Calu3 (cell line): Measurements from ENCODE around the gene SCART1. TPM values are rescaled to one million over a fixed set of nuclear protein-coding genes. Genes with fewer than 3 reads are reported as not detected.
"Not testable (repeated sequence)": the region's sequence is repeated elsewhere in the genome, so short reads cannot be mapped to it uniquely, and the experiment has no call there.

Experiments
- BruUV-seq: library from RNA; stranded (reverse); fragments of 400-500 nt; replicated peaks from 2 replicates; lab custom pipeline; 2021; lab: Mats Ljungman, UMichigan
- CTCF ChIA-PET: fragments of 300-600 bp; sonication (Branson Sonifier 250); formaldehyde crosslinking; loops from one replicate; lab custom pipeline; 2022; ENCODE audit warnings: antibody characterized with exemption; lab: Charles Lee
- DNase-seq: peaks from one replicate; pipeline ENCODE4 v3.0.0; 2022
- H3K27ac Mint-ChIP-seq: one replicate; pipeline ENCODE4 v1.8.0; 2022; ENCODE audit warnings: mixed read lengths; ENCODE audit not compliant: unreplicated experiment
- H3K27me3 Mint-ChIP-seq: one replicate; pipeline ENCODE4 v1.8.0; 2022; ENCODE audit warnings: mixed read lengths; ENCODE audit not compliant: unreplicated experiment
- H3K36me3 Mint-ChIP-seq: one replicate; pipeline ENCODE4 v1.8.0; 2022; ENCODE audit warnings: mild to moderate bottlenecking, moderate library complexity, mixed read lengths; ENCODE audit not compliant: insufficient read depth, unreplicated experiment
- H3K4me1 Mint-ChIP-seq: one replicate; pipeline ENCODE4 v1.8.0; 2022; ENCODE audit warnings: mild to moderate bottlenecking, low read depth, mixed read lengths; ENCODE audit not compliant: unreplicated experiment
- H3K4me3 Mint-ChIP-seq: one replicate; pipeline ENCODE4 v1.8.0; 2022; ENCODE audit warnings: mild to moderate bottlenecking, low read depth, moderate library complexity, mixed read lengths; ENCODE audit not compliant: unreplicated experiment
- H3K9me3 Mint-ChIP-seq: one replicate; pipeline ENCODE4 v1.8.0; 2022; ENCODE audit warnings: low read depth, mixed read lengths; ENCODE audit not compliant: unreplicated experiment
- CTCF ChIP-seq: fragments of 200-600 bp; IDR thresholded peaks from one replicate; pipeline ENCODE4 v1.8.0; 2022; ENCODE audit warnings: antibody characterized with exemption; ENCODE audit not compliant: unreplicated experiment
- intact Hi-C: fragments of 100-400 bp; cut with micrococcal nuclease; formaldehyde crosslinking; loops from one replicate; pipeline ENCODE4 v1.10.0; 2022; ENCODE audit not compliant: unreplicated experiment
- total RNA-seq: library from RNA; stranded (reverse); gene quantifications from 2 replicates; pipeline ENCODE4 v1.2.3, GENCODE V29; 2022

SCART1 gene
- total RNA-seq, 1 experiment from 2014 or later = 1.8 TPM

GRCh38 chr10:133438711-133439273 is 15.0 kb upstream of the SCART1 start:
- BruUV-seq = no TSS peak
- DNase-seq = no peak
- TF ChIP-seq CTCF = no peak
- Mint-ChIP-seq H3K27me3 (no peaks in the 10 kb centered on the region), H3K36me3 (no peaks in the 10 kb centered on the region), H3K27ac (no peak overlapping the region), H3K4me3 (no peak overlapping the region), H3K9me3 (no peaks in the 10 kb centered on the region), H3K4me1 (peaks cover 9% of the 10 kb centered on the region)
- intact Hi-C loops = loop anchor here (2.0 to 10.0 kb wide), 2 partner anchors 76 to 170 kb away; no protein-coding TSS in a partner anchor
- CTCF ChIA-PET = interaction anchor here (0.7 kb wide), 1 partner anchor 119 kb away, joined by 4 read pairs; no protein-coding TSS in a partner anchor

GRCh38 chr10:133439517-133440461 is 14.0 kb upstream of the SCART1 start:
- BruUV-seq = no TSS peak
- CTCF ChIA-PET = interaction anchor here (0.7 kb wide), 1 partner anchor 118 kb away, joined by 4 read pairs; no protein-coding TSS in a partner anchor
- H3K36me3 Mint-ChIP-seq = no peaks in the 10 kb centered on the region
- intact Hi-C loops = loop anchor here (2.0 to 10.0 kb wide), 2 partner anchors 75 to 169 kb away; no protein-coding TSS in a partner anchor
- H3K27ac Mint-ChIP-seq = no peak overlapping the region
- peaks cover 9% of the 10 kb centered on the region for H3K4me1 Mint-ChIP-seq
- H3K4me3 Mint-ChIP-seq = no peak overlapping the region
- H3K27me3 Mint-ChIP-seq = no peaks in the 10 kb centered on the region
- TF ChIP-seq CTCF = no peak
- DNase-seq = no peak
- no peaks in the 10 kb centered on the region for H3K9me3 Mint-ChIP-seq

- TF ChIP-seq CTCF = no peak
- intact Hi-C loops = no loop called here
- CTCF ChIA-PET = no interaction called here
- Mint-ChIP-seq H3K27ac (no peak overlapping the region), H3K27me3 (no peaks in the 10 kb centered on the region), H3K4me1 (peaks cover 9% of the 10 kb centered on the region), H3K4me3 (no peak overlapping the region), H3K9me3 (no peaks in the 10 kb centered on the region), H3K36me3 (peaks cover 9% of the 10 kb centered on the region)
- DNase-seq = no peak
- no TSS peak for BruUV-seq
Measured at GRCh38 chr10:133440633-133441285, 13.0 kb upstream of the SCART1 start.

- H3K27me3 Mint-ChIP-seq, H3K27ac Mint-ChIP-seq, H3K4me1 Mint-ChIP-seq, DNase-seq, H3K4me3 Mint-ChIP-seq, H3K36me3 Mint-ChIP-seq, intact Hi-C loops, CTCF ChIA-PET, BruUV-seq, H3K9me3 Mint-ChIP-seq: not testable (repeated sequence)
Measured at GRCh38 chr10:133441356-133441755, 12.4 kb upstream of the SCART1 start.
